ENCODE measurements around the gene RUNDC3A. TPM values are rescaled to one million over a fixed set of nuclear protein-coding genes. Genes with fewer than 3 reads are reported as not detected.
A peak's percentile ranks its signal among the peaks of the same experiment; 100 is the strongest.

The RUNDC3A gene
- total and polyA plus RNA-seq, 2 of the 8 experiments (the other 6 are each of a cell fraction or from before 2014, with no cell fraction given) = 6.4 to 13.8 TPM

DNA sequence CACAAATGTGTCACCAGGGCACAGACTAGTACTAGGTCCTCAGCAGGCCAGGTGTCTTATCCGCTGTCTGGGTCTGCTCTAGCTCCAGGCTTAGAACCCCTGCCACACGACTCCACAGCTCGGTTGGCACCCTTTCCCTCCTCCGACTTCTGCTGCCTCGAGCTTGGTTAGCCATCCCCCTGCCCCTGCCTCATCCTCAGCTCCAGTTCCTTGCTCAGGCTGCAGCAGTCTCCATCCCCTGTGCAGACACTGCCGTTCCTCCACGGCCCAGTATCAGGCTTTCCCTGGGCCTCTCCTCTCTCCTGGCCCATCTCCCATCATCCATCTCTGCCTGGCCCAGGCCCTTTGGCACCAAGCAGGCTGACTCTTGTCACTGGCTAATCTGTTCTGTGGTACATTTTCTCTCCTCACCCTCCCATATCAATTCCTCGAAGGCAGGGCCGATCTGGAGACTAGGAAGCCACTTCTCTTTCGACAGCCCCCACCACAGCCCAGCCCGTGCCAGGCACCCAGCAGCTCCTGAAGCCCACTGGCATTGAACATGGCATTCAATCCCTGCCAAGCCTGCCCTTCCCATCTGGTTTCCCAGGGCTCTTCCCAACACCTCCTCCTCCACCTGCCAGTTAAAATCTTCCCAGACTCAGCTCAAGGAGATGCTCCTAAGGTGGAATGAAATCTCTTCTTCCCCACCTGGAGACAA lies 35.3 kb downstream of the RUNDC3A start:
- no peak overlapping the region for H2BK15ac ChIP-seq (ENCODE audit: low read length)
- WGBS, 2 experiments (ENCODE audit: extremely low coverage in 1 of 2, insufficient coverage in 1 of 2, insufficient read length in 1 of 2, insufficient replicate concordance in 2 of 2, low coverage in 1 of 2, low lambda C conversion rate in 2 of 2, missing lambda C conversion rate in 1 of 2) = 73% methylated on average over 11 of the region's 11 CpGs; no CpG with 5 or more reads in 1 of the 2 experiments
- no peak overlapping the region for H2BK120ac ChIP-seq (replicated peaks; ENCODE audit: low read depth, low read length)
- no peak overlapping the region for H2AFZ ChIP-seq (ENCODE audit: low read length)
- no peak overlapping the region for H3K18ac ChIP-seq (ENCODE audit: extremely low read depth, low read length)
- no peaks in the 10 kb centered on the region for H3K9me3 ChIP-seq (ENCODE audit: insufficient read depth in 2 of 2, low read depth in 1 of 2, low read length in 1 of 2)
- H3K4me2 ChIP-seq (ENCODE audit: insufficient read depth in 1 of 2, low read depth in 2 of 2, low read length in 2 of 2) = no peak overlapping the region; a peak in 1 of 4 replicates
- no peak overlapping the region for H3K4me3 ChIP-seq (ENCODE audit: extremely low read depth in 1 of 4, insufficient read depth in 2 of 4, low read depth in 3 of 4, low read length in 4 of 4)
- peaks cover 0 to 2% (median 0%) of the 10 kb centered on the region in 4 experiments; a peak in 4 of 7 replicates for H3K4me1 ChIP-seq (replicated peaks in 1 of 4; ENCODE audit: control insufficient read depth in 3 of 4, insufficient read depth in 4 of 4, low read length in 3 of 4)
- H3K4ac ChIP-seq (replicated peaks; ENCODE audit: insufficient read length, low read depth, low read length) = no peak overlapping the region
- H3K27ac ChIP-seq (ENCODE audit: low read depth, low read length) = no peak overlapping the region
- peaks cover 0 to 3% (median 0%) of the 10 kb centered on the region in 4 experiments; a peak in 3 of 7 replicates for H3K27me3 ChIP-seq (replicated peaks in 1 of 4; ENCODE audit: control insufficient read depth in 3 of 4, extremely low read depth in 1 of 4, insufficient read depth in 3 of 4, low read length in 3 of 4)
- H4K8ac ChIP-seq (ENCODE audit: extremely low read depth, insufficient read depth, low read length) = peak overlapping the region; percentile 48; the same call in 1 of the 2 replicates
- no peak overlapping the region for H3K56ac ChIP-seq (replicated peaks; ENCODE audit: insufficient read length, low read depth, low read length)
- no peak for FAIRE-seq
- no peak overlapping the region for H3K23ac ChIP-seq (ENCODE audit: insufficient read length)
- no peak overlapping the region for H4K5ac ChIP-seq (ENCODE audit: insufficient read length, low read depth, low read length)
- 0 out of 2 replicates have a peak overlapping the region, but pooled peaks have one; percentile 27 for H2BK12ac ChIP-seq (ENCODE audit: low read depth, low read length)
- H2BK20ac ChIP-seq (ENCODE audit: low read length) = no peak overlapping the region
- no peak overlapping the region for H3K14ac ChIP-seq (ENCODE audit: insufficient read length)
- no peak overlapping the region for H2BK5ac ChIP-seq (ENCODE audit: low read depth, low read length)
- peaks cover 0 to 7% of the 10 kb centered on the region in 2 experiments for H4K20me1 ChIP-seq (replicated peaks in 1 of 2; ENCODE audit: control insufficient read depth in 1 of 2, insufficient read depth in 2 of 2, low read length in 2 of 2)
- POLR2A ChIA-PET (ENCODE audit: partially characterized antibody) = interaction anchor here (1.4 to 3.4 kb wide), 6 partner anchors 10 to 137 kb away, joined by 5 to 21 read pairs (median 8); partner anchors contain the start of gene SLC25A39
- 0 out of 2 replicates have a peak overlapping the region, but pooled peaks have one; percentile 48 for H2AK5ac ChIP-seq (ENCODE audit: low read depth, low read length)
- H3K36me3 ChIP-seq (ENCODE audit: control insufficient read depth in 2 of 4, insufficient read depth in 4 of 4, low read length in 3 of 4) = no peaks in the 10 kb centered on the region
- DNase-seq (ENCODE audit: low read depth in 1 of 2, low spot score in 2 of 2) = no peak
- peaks cover 4% of the 10 kb centered on the region; the same call in 1 of the 2 replicates for H3K23me2 ChIP-seq (ENCODE audit: low read depth, low read length)
- CTCF ChIA-PET (ENCODE audit: partially characterized antibody) = interaction anchor here (0.9 to 3.6 kb wide), 9 partner anchors 11 to 241 kb away, joined by 3 to 70 read pairs (median 3); partner anchors contain the start of gene SLC25A39
- no peaks in the 10 kb centered on the region for H3K79me1 ChIP-seq (ENCODE audit: low read depth, low read length)
- H4K91ac ChIP-seq (replicated peaks; ENCODE audit: insufficient read length, low read length) = no peak overlapping the region
- no peak overlapping the region for H3K9ac ChIP-seq (replicated peaks in 1 of 4; ENCODE audit: extremely low read depth in 1 of 4, low read depth in 3 of 4, low read length in 3 of 4)
- peaks cover 0 to 3% of the 10 kb centered on the region in 2 experiments; a peak in 1 of 4 replicates for H3K79me2 ChIP-seq (ENCODE audit: control insufficient read depth in 1 of 2, insufficient read depth in 2 of 2, low read length in 2 of 2)
- no peak for TF ChIP-seq KDM4A (IDR thresholded peaks at IDR 0.05; ENCODE audit: low read depth, low read length, severe bottlenecking)
- TF ChIP-seq GABPA (IDR thresholded peaks at IDR 0.05; ENCODE audit: borderline replicate concordance, insufficient read depth, low read length) = no peak
- TF ChIP-seq HDAC6 (IDR thresholded peaks at IDR 0.05; ENCODE audit: low read depth, low read length) = no peak
- TF ChIP-seq, protein P1, sequence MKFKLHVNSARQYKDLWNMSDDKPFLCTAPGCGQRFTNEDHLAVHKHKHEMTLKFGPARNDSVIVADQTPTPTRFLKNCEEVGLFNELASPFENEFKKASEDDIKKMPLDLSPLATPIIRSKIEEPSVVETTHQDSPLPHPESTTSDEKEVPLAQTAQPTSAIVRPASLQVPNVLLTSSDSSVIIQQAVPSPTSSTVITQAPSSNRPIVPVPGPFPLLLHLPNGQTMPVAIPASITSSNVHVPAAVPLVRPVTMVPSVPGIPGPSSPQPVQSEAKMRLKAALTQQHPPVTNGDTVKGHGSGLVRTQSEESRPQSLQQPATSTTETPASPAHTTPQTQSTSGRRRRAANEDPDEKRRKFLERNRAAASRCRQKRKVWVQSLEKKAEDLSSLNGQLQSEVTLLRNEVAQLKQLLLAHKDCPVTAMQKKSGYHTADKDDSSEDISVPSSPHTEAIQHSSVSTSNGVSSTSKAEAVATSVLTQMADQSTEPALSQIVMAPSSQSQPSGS (IDR thresholded peaks at IDR 0.05; ENCODE audit: low read length) = no peak
- no peak for TF ChIP-seq ASH2L (IDR thresholded peaks at IDR 0.05; ENCODE audit: low read length)
- no peak for TF ChIP-seq JUN (IDR thresholded peaks at IDR 0.05; ENCODE audit: low read depth, low read length)
- TF ChIP-seq, protein P2, sequence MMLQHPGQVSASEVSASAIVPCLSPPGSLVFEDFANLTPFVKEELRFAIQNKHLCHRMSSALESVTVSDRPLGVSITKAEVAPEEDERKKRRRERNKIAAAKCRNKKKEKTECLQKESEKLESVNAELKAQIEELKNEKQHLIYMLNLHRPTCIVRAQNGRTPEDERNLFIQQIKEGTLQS (IDR thresholded peaks at IDR 0.05; ENCODE audit: insufficient read depth, low read depth, low read length) = no peak
- no peak for TF ChIP-seq SIRT6 (IDR thresholded peaks at IDR 0.05; ENCODE audit: low read length)
- TF ChIP-seq RXRA (IDR thresholded peaks at IDR 0.05; ENCODE audit: insufficient read depth, low read depth, low read length) = no peak
- TF ChIP-seq CHD1 (IDR thresholded peaks at IDR 0.05; ENCODE audit: low read depth, low read length) = no peak
